Trophoblast cell (in vitro differentiated cells and primary cell): ENCODE data around the gene PKD1L1.

ENCODE experiments used
- DNase-seq, 2 donors: peaks; one replicate each; pipeline ENCODE4 v3.0.0-alpha.2; 2016
- H2AFZ ChIP-seq: 2 replicates; pipeline ENCODE4 v1.6.1; 2013; ENCODE audit warnings: low read length, moderate library complexity, mild to moderate bottlenecking; ENCODE audit not compliant: insufficient read depth, poor library complexity
- H2AK5ac ChIP-seq: 2 replicates; pipeline ENCODE4 v1.6.1; 2013; ENCODE audit warnings: mild to moderate bottlenecking, low read length
- H2BK120ac ChIP-seq: 2 replicates; pipeline ENCODE4 v1.6.1; 2013; ENCODE audit warnings: low read length, mild to moderate bottlenecking, moderate library complexity; ENCODE audit not compliant: insufficient read depth, poor library complexity
- H2BK12ac ChIP-seq: 2 replicates; pipeline ENCODE4 v1.6.1; 2013; ENCODE audit warnings: mild to moderate bottlenecking, low read length, moderate library complexity
- H2BK5ac ChIP-seq: 2 replicates; pipeline ENCODE4 v1.6.1; 2013; ENCODE audit warnings: low read length, low read depth, moderate library complexity, mild to moderate bottlenecking; ENCODE audit not compliant: poor library complexity
- H3K14ac ChIP-seq: 2 replicates; pipeline ENCODE4 v1.6.1; 2013; ENCODE audit warnings: mild to moderate bottlenecking, low read length
- H3K18ac ChIP-seq: 2 replicates; pipeline ENCODE4 v1.6.1; 2013; ENCODE audit warnings: mild to moderate bottlenecking, low read length
- H3K23ac ChIP-seq: 2 replicates; pipeline ENCODE4 v1.6.1; 2013; ENCODE audit warnings: low read length
- H3K27ac ChIP-seq: 2 replicates; pipeline ENCODE4 v1.5.1; 2013; ENCODE audit warnings: low read depth, mild to moderate bottlenecking, inconsistent platforms, low read length, moderate library complexity
- H3K27me3 ChIP-seq: 2 replicates; pipeline ENCODE4 v1.6.1; 2013; ENCODE audit warnings: inconsistent platforms, mild to moderate bottlenecking, low read length, moderate library complexity; ENCODE audit not compliant: insufficient read depth
- H3K36me3 ChIP-seq, 2 experiments: 1 replicate in 1 of 2; 2 replicates in 1 of 2; pipeline ENCODE4 v1.6.1; 2013; ENCODE audit warnings: low read length in 2 of 2, mild to moderate bottlenecking in 2 of 2, moderate library complexity in 1 of 2; ENCODE audit not compliant: insufficient read depth in 2 of 2, control insufficient read depth in 1 of 2
- H3K4ac ChIP-seq: 2 replicates; pipeline ENCODE4 v1.6.1; 2013; ENCODE audit warnings: low read depth, mild to moderate bottlenecking, low read length, moderate library complexity
- H3K4me1 ChIP-seq, 2 experiments: 1 replicate in 1 of 2; 2 replicates in 1 of 2; pipeline ENCODE4 v1.6.1; 2013; ENCODE audit warnings: low read length in 2 of 2, mild to moderate bottlenecking in 2 of 2, moderate library complexity in 1 of 2; ENCODE audit not compliant: insufficient read depth in 2 of 2, control insufficient read depth in 1 of 2
- H3K4me2 ChIP-seq: 2 replicates; pipeline ENCODE4 v1.6.1; 2013; ENCODE audit warnings: inconsistent platforms, mild to moderate bottlenecking, low read length, moderate library complexity
- H3K4me3 ChIP-seq: 2 replicates; pipeline ENCODE4 v1.5.1; 2013; ENCODE audit warnings: mild to moderate bottlenecking, low read depth, low read length, inconsistent platforms
- H3K79me1 ChIP-seq: one replicate; pipeline ENCODE4 v1.6.1; 2013; ENCODE audit warnings: low read length
- H3K79me2 ChIP-seq: 2 replicates; pipeline ENCODE4 v1.6.1; 2013; ENCODE audit warnings: low read length, mild to moderate bottlenecking; ENCODE audit not compliant: control insufficient read depth, insufficient read depth, poor library complexity
- H3K9ac ChIP-seq: 2 replicates; pipeline ENCODE4 v1.6.1; 2013; ENCODE audit warnings: mild to moderate bottlenecking, low read length
- H3K9me3 ChIP-seq: 2 replicates; pipeline ENCODE4 v1.6.1; 2013; ENCODE audit warnings: low read depth, mild to moderate bottlenecking, control low read depth, inconsistent platforms, low read length; ENCODE audit not compliant: insufficient read depth
- H4K12ac ChIP-seq: 2 replicates; pipeline ENCODE4 v1.6.1; 2013; ENCODE audit warnings: low read depth, mild to moderate bottlenecking, low read length, moderate library complexity
- H4K8ac ChIP-seq: 2 replicates; pipeline ENCODE4 v1.6.1; 2013; ENCODE audit warnings: low read depth, mild to moderate bottlenecking, low read length, moderate library complexity
- H4K91ac ChIP-seq: one replicate; pipeline ENCODE4 v1.6.1; 2013; ENCODE audit warnings: low read depth, mild to moderate bottlenecking, low read length, moderate library complexity
- WGBS: extraction: QIAGEN DNeasy Blood & Tissue Kit; methylation state at CpG from one replicate; pipeline ENCODE4 v1.1.7; 2013; ENCODE audit warnings: missing lambda C conversion rate; ENCODE audit not compliant: insufficient read length, insufficient coverage; ENCODE audit errors: extremely low coverage; 5-methylcytosine and 5-hydroxymethylcytosine counted together

PKD1L1 gene

DNA sequence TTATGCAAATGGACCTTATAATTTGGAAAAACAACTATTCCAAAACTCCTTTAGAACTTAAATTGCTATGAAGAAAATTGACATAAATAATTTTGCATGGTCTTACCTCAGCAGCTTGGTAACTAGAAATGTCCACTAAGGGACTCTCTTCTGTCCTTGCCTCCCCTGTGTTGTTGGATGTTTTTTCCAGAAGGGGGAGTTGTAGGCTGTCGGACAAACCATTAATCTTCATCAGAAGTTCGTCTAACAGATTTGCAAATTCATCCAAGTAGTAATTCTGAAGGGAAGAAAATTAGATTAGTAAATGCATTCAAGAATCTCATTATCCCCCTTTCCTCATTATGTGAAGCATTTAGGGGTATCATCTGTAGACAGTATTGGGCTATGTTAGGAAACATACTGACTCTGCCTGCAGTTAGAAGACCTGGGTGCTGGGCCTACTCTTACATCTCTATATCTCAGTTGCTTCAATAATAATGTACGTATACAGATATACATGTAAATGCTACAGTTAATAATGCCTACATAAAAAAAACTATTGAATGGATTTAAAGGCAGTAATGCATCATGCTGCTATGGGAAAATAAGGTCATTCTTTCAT, 155.6 kb downstream of the PKD1L1 start:
- H3K4me1 ChIP-seq, result peaks cover 2% of the 10 kb centered on the region in 2 experiments
- H3K14ac ChIP-seq, result no peak overlapping the region
- H2AFZ ChIP-seq, result no peak overlapping the region
- no peak overlapping the region for H2BK5ac ChIP-seq
- H3K18ac ChIP-seq, result no peak overlapping the region
- H3K27me3 ChIP-seq, result no peaks in the 10 kb centered on the region
- WGBS, result no CpG with 5 or more reads among the region's 3 CpGs
- H3K9ac ChIP-seq, result no peak overlapping the region
- no peaks in the 10 kb centered on the region for H3K36me3 ChIP-seq
- DNase-seq, result peak in 1 of 2 donors; percentile 54
- H3K4me2 ChIP-seq, result no peak overlapping the region
- peaks cover 2% of the 10 kb centered on the region for H3K79me1 ChIP-seq
- H3K79me2 ChIP-seq, result no peaks in the 10 kb centered on the region
- no peak overlapping the region for H3K27ac ChIP-seq
- H3K9me3 ChIP-seq, result no peaks in the 10 kb centered on the region
- no peak overlapping the region for H2BK120ac ChIP-seq
- H3K4me3 ChIP-seq, result no peak overlapping the region
- no peak overlapping the region for H2AK5ac ChIP-seq
- no peak overlapping the region for H3K4ac ChIP-seq
- no peak overlapping the region for H4K12ac ChIP-seq
- H2BK12ac ChIP-seq, result no peak overlapping the region
- no peak overlapping the region for H4K8ac ChIP-seq
- H4K91ac ChIP-seq, result no peak overlapping the region
- H3K23ac ChIP-seq, result no peak overlapping the region

- Histone ChIP-seq H3K14ac (no peak overlapping the region), H3K9ac (no peak overlapping the region), H3K23ac (no peak overlapping the region), H3K9me3 (no peaks in the 10 kb centered on the region), H2BK120ac (no peak overlapping the region), H3K79me1 (peaks cover 7% of the 10 kb centered on the region), H3K27ac (no peak overlapping the region), H3K4me2 (no peak overlapping the region), H2BK5ac (no peak overlapping the region), H3K4ac (no peak overlapping the region), H2BK12ac (peak overlapping the region; percentile 37), H2AFZ (no peak overlapping the region), H3K79me2 (no peaks in the 10 kb centered on the region), H4K91ac (peak overlapping the region; percentile 10), H3K27me3 (no peaks in the 10 kb centered on the region), H4K8ac (no peak overlapping the region), H3K36me3 (no peaks in the 10 kb centered on the region), H3K4me3 (no peak overlapping the region), H4K12ac (no peak overlapping the region), H2AK5ac (peak overlapping the region; percentile 79), H3K4me1 (peaks cover 6 to 7% of the 10 kb centered on the region in 2 experiments), H3K18ac (no peak overlapping the region)
- WGBS, result no CpG with 5 or more reads among the region's 4 CpGs
- DNase-seq, result no peak
Measured at GRCh38 chr7:47791682-47792081, 156.6 kb downstream of the PKD1L1 start.

DNA sequence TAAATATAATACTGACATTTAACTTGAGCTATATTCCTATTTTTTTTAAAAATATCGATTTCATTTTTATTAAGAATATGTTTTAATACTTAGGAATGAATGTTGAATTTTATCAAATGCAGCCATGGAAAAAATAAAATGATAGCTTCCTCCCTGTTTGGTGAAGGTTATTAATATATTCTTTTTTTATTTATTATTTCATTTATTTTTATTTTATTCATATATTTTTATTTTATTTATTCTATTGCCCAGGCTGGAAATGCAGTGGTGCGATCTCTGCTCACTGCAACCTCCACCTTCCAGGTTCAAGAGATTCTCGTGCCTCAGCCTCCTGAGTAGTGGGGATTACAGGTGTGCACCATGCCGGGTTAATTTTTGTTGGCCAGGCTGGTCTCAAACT, 160.2 kb downstream of the PKD1L1 start:
- Histone ChIP-seq H4K91ac (no peak overlapping the region), H3K27me3 (no peaks in the 10 kb centered on the region), H3K18ac (no peak overlapping the region), H3K4me3 (no peak overlapping the region), H4K8ac (no peak overlapping the region), H3K9me3 (no peaks in the 10 kb centered on the region), H3K4ac (no peak overlapping the region), H3K79me2 (no peaks in the 10 kb centered on the region), H2AK5ac (no peak overlapping the region), H2AFZ (no peak overlapping the region), H3K14ac (no peak overlapping the region), H3K23ac (no peak overlapping the region), H3K9ac (no peak overlapping the region), H3K4me1 (peaks cover 15 to 23% of the 10 kb centered on the region in 2 experiments), H3K36me3 (no peaks in the 10 kb centered on the region), H2BK12ac (no peak overlapping the region), H3K4me2 (no peak overlapping the region), H4K12ac (no peak overlapping the region), H2BK5ac (no peak overlapping the region), H3K79me1 (peaks cover 32% of the 10 kb centered on the region), H3K27ac (no peak overlapping the region), H2BK120ac (no peak overlapping the region)
- no CpG with 5 or more reads among the region's 4 CpGs for WGBS
- no peak for DNase-seq

- Histone ChIP-seq H3K79me2 (no peaks in the 10 kb centered on the region), H2BK12ac (peak overlapping the region; percentile 91), H3K9ac (no peak overlapping the region), H2AFZ (no peak overlapping the region), H4K12ac (no peak overlapping the region), H3K4ac (peak overlapping the region; percentile 31), H3K23ac (no peak overlapping the region), H4K91ac (peak overlapping the region; percentile 91), H3K4me2 (no peak overlapping the region), H3K27ac (peak overlapping the region; percentile 96), H3K14ac (peak overlapping the region; percentile 80), H2BK5ac (peak overlapping the region; percentile 85), H3K36me3 (no peaks in the 10 kb centered on the region), H3K9me3 (no peaks in the 10 kb centered on the region), H3K18ac (peak overlapping the region; percentile 44), H2BK120ac (peak overlapping the region; percentile 90), H3K4me3 (no peak overlapping the region), H3K4me1 (peaks cover 15 to 23% of the 10 kb centered on the region in 2 experiments), H2AK5ac (peak overlapping the region; percentile 47), H4K8ac (peak overlapping the region; percentile 13), H3K27me3 (no peaks in the 10 kb centered on the region), H3K79me1 (peaks cover 32% of the 10 kb centered on the region)
- DNase-seq, result peak in 1 of 2 donors; percentile 44
- WGBS, result no CpG with 5 or more reads among the region's 9 CpGs
Measured at GRCh38 chr7:47787249-47788069, 160.8 kb downstream of the PKD1L1 start.
